ENCODE data around the gene PARP15. TPM values are rescaled to one million over a fixed set of nuclear protein-coding genes. Genes with fewer than 3 reads are reported as not detected.

PARP15 gene
- total and polyA plus RNA-seq, 2 experiments from 2014 or later, result 0.39 to 0.87 TPM

DNA sequence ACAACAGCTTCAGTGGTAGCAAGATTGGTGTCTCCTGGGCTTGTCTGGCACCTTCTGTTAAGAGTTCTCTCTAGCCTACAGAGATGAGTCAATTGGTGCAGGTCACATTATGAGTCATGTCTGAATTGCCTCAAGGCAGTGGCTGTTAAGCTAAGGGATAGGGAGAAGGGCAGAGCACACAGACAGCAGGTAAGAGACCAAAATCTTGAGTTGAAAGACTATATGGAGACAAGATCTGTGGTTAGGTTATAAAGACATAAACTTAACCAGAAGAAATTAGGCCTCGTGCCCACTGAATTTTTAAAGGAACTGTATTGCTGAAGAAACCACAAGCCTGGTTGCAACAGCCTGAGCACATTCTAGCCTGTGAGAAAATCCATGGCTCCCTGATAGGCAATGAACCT is 43.5 kb upstream of the PARP15 start:
- TF ChIP-seq EZH2phosphoT487 (IDR thresholded peaks at IDR 0.05; ENCODE audit: unreplicated experiment) (no peak), POLR2AphosphoS5 (IDR thresholded peaks at IDR 0.05; ENCODE audit: low read depth) (no peak)
- no peak overlapping the region for H3K27ac ChIP-seq (ENCODE audit: low read depth)
- H4K20me1 ChIP-seq (replicated peaks; ENCODE audit: insufficient read depth), result no peaks in the 10 kb centered on the region
- Mint-ChIP-seq H3K9me3 (no peaks in the 10 kb centered on the region), H3K27ac (no peak overlapping the region), H3K4me1 (peaks cover 29% of the 10 kb centered on the region), H3K27me3 (ENCODE audit: insufficient read depth, low read depth, poor library complexity) (peaks cover 10% of the 10 kb centered on the region), H3K4me3 (no peak overlapping the region), H3K36me3 (ENCODE audit: low read depth) (no peaks in the 10 kb centered on the region)
- no peaks in the 10 kb centered on the region for H3K36me3 ChIP-seq (ENCODE audit: insufficient read depth)
- H3K27me3 ChIP-seq (ENCODE audit: insufficient read depth), result no peaks in the 10 kb centered on the region
- no peaks in the 10 kb centered on the region for H3K9me2 ChIP-seq (ENCODE audit: insufficient read depth)
- no peak overlapping the region for H2AFZ ChIP-seq
- H3K4me1 ChIP-seq (ENCODE audit: insufficient read depth), result peaks cover 19% of the 10 kb centered on the region
- DNase-seq (ENCODE audit: low spot score) (no peak), ATAC-seq (no peak)
- no peak overlapping the region for H3K4me3 ChIP-seq
- H3K79me2 ChIP-seq (replicated peaks; ENCODE audit: insufficient read depth), result no peaks in the 10 kb centered on the region
- H3F3A ChIP-seq (replicated peaks; ENCODE audit: low read depth), result no peaks in the 10 kb centered on the region
- no peak overlapping the region for H3K4me2 ChIP-seq

DNA sequence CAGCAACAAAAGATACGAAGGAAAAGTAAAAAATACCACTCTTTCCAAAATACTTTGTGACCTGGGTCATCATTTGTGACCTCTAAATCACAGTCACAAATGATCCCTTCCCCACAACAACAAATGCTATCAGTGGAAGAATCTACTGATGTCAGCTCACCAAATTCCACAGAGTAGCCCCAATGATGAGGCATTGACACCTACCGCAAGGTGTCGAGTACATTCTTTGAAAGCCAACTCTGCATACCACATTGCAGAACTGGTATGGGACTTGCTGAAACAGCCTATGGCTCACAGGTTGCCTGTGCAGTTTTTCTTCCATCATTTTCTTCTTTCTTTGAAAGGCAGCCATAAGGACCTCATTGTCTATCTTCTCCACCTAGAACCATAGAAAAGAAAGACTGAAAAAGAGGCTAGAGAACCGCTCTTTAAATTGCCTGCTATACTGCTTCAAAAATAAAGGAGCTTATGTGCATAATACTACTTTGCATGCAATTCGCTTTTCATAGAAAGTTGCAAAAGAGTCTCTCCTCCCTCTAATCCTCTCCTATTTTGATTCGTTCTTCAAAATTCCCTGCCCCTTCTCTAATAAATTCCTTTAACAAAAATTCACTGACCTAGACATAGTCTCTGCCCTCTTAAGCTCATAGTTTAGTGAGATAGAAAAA is 41.4 kb upstream of the PARP15 start:
- H3F3A ChIP-seq (replicated peaks; ENCODE audit: low read depth), result no peaks in the 10 kb centered on the region
- H2AFZ ChIP-seq, result no peak overlapping the region
- Mint-ChIP-seq H3K4me1 (peaks cover 29% of the 10 kb centered on the region), H3K9me3 (no peaks in the 10 kb centered on the region), H3K4me3 (peak overlapping the region; percentile 4), H3K36me3 (ENCODE audit: low read depth) (no peaks in the 10 kb centered on the region), H3K27me3 (ENCODE audit: insufficient read depth, low read depth, poor library complexity) (peaks cover 10% of the 10 kb centered on the region), H3K27ac (peak overlapping the region; percentile 55; the same call in 1 of the 2 replicates)
- H3K79me2 ChIP-seq (replicated peaks; ENCODE audit: insufficient read depth), result no peaks in the 10 kb centered on the region
- peak overlapping the region; percentile 35 for H3K4me2 ChIP-seq
- TF ChIP-seq ZNF462 (CRISPR knock-in tag; IDR thresholded peaks at IDR 0.05) (0 out of 2 replicates have a peak, but pooled peaks have one; percentile 14), EZH2phosphoT487 (IDR thresholded peaks at IDR 0.05; ENCODE audit: unreplicated experiment) (no peak), STAT1 (IDR thresholded peaks at IDR 0.05; ENCODE audit: unreplicated experiment) (no peak)
- ATAC-seq, result peak; percentile 92
- no peaks in the 10 kb centered on the region for H4K20me1 ChIP-seq (replicated peaks; ENCODE audit: insufficient read depth)
- peak overlapping the region; percentile 30 for H3K27ac ChIP-seq (ENCODE audit: low read depth)
- peaks cover 19% of the 10 kb centered on the region for H3K4me1 ChIP-seq (ENCODE audit: insufficient read depth)
- H3K27me3 ChIP-seq (ENCODE audit: insufficient read depth), result no peaks in the 10 kb centered on the region
- H3K4me3 ChIP-seq, result peak overlapping the region; percentile 3; the same call in 1 of the 2 replicates
- no peaks in the 10 kb centered on the region for H3K9me2 ChIP-seq (ENCODE audit: insufficient read depth)
- peak; percentile 74 for DNase-seq (ENCODE audit: low spot score)
- H3K36me3 ChIP-seq (ENCODE audit: insufficient read depth), result no peaks in the 10 kb centered on the region
